HG03571 (cell line): ENCODE results near the gene RNF225.
"Not testable (repeated sequence)": the region's sequence is repeated elsewhere in the genome, so short reads cannot be mapped to it uniquely, and the experiment has no call there.

ENCODE experiments used
- ATAC-seq: cut with Tn5 transposase; IDR thresholded peaks from one replicate; pipeline ENCODE4 v1.9.1; 2021; ENCODE audit not compliant: unreplicated experiment

RNF225 gene

GRCh38 chr19:58395220-58395978, at the start of gene RNF225:
RNF225 (plus strand) TSS chr19:58395656; CDS start chr19:58396090, 434 bp downstream.
- no peak for ATAC-seq

DNA sequence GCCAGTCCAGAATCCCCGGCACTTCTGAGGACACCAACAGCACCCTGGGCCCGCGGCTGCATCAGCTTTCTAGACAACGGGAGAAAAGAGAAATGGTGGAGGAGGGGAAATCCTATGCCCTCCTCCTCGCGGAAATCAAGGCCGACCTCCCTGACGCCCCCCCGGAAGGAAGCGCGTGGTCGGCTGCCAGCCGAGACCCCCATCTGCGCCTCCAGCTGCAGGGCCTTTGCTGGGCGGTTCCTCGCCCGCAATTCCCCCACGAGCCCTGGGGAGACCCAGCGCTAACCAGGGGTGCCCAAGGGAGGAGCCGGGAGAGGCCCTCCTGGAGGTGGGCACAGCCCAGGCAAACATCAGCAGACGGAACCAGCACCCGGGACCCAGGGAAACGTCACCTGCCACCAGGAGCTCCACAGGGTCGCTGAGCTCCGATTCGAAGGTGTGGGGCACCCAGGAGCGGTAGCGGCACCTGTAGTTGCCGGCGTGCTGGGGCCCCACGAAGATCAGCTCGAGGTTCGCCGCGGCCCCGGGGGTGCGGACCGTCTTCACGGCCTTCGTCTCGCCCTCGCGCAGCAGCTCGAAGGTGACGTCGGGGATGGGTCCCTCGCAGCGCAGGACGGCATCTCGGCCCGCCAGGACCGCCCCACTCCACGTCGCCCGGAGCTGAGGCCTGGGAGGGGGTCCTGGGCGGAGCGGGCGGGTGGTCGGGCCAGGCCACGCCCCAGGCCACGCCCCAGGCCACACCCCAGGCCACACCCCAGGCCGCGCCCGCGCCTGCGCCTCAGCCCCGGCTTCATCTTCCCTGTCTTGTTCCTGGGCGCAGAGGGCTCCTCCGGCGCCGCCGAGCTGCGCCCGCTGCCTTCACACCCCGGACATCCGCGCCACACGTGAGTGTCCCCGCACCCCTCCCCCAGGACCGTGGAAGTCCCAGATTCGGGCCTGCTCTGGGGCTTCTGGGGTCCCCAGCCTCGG, 48.2 kb upstream of the RNF225 start:
- ATAC-seq, result peak; percentile 71

DNA sequence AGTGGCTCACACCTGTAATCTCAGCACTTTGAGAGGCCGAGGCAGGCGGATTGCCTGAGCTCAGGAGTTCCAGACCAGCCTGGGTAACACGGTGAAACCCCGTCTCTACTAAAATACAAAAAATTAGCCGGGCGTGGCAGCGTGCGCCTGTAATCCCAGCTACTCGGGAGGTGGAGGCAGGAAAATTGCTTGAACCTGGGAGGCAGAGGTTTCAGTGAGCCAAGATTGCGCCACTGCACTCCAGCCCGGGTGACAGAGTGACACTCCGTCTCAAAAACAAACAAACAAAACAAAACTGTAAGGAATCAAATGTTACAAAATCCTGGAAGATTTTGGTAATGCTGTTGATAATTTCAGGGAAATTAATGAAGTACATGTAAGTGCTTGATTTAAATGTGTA, 47.4 kb upstream of the RNF225 start:
- not testable (repeated sequence) for ATAC-seq

DNA sequence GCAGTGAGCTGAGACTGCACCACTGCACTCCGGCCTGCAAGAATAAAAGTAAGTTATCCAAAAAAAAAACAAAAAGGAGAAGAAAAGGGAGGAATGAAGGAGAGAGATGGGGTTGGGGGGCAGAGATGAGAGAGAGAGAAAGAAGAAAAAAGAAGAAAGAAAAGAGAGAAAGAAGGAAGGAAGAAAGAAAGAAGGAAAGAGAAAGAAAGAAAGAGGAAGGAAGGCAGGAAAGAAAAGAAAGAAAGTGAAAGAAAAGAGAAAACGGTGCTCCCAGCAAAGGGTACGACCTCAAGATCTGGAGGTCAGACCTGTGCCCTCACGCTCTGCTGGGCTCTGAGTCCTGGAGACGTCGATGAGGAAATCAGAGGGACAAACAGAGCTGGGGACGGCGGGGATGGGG, 45.9 kb upstream of the RNF225 start:
- no peak for ATAC-seq

GRCh38 chr19:58350001-58350861, 45.2 kb upstream of the RNF225 start:
- no peak for ATAC-seq

DNA sequence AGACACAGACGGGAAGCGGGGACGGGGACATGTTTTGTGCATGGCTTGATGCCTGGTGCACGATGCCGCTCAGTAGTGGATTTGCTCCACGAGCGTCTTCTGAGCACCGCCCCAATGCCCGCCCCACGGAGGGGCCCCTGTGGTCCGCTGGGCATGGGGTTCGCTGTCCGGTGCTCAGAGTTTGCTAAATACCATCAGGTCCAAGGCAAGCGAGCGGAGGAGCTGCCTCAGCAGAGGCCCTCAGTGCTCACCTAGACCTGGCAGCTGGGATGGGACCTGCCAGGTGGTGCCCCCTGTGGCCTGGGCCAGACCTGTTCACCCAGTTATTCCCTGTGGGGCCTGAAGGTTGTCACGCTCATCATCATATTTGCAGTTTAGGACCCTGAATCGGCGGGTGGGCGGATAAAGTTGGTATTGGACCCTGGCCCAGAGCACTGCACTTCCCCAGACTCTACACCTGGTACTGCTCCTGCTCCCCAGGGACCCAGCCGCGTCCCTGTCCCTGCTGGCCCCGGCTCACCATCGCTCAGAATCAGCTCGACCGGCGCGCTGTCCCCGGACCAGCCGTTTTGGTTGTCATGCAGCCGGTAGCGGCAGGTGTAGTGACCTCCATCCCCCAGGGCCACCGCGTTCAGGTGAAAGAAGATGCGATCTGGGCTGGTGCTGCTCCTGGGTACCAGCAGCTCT, 44.4 kb upstream of the RNF225 start:
- no peak for ATAC-seq

- no peak for ATAC-seq
Measured at GRCh38 chr19:58351558-58351878, 43.9 kb upstream of the RNF225 start.

DNA sequence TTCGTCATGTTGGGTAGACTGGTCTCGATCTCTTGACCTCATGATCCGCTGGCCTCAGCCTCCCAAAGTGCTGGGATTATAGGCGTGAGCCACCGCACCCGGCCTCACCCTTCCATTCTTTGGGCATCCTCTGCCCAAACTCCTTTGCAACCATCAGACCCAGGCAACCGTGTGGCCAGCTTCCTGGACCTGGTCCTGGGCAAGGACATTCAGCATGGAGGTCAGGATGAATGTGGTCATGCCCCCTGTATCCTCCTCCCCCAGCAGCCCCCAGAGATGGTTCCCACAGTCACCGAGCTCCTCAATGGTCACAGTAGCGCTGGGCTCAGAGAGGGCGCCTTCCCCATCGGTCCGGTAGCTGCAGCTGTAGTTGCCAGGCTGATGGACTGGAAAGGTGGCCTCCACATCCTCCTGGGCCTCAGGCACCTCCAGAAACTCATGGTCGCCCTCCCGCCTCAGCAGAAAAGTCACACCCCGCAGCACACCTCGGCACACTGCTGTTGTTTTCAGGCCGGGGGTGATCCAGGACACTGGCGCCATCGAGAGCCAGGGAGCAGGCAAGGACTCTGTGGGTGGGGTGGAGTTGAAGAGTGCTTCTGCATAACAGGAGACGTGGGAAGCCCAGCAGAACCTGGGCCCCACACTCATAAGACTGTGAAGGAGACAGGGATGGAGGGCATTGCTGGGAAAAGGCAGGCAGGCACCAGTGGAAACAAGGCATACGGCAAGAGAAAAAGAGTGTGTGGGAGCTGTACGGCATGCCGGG, 43.3 kb upstream of the RNF225 start:
- ATAC-seq, result no peak

- ATAC-seq, result no peak
Measured at GRCh38 chr19:58352760-58353671, 42.4 kb upstream of the RNF225 start, which contains the start of gene A1BG. A1BG (minus strand) TSS chr19:58353492; CDS start chr19:58353437, 55 bp downstream.

GRCh38 chr19:58353717-58354477, 41.6 kb upstream of the RNF225 start:
- ATAC-seq, result no peak

DNA sequence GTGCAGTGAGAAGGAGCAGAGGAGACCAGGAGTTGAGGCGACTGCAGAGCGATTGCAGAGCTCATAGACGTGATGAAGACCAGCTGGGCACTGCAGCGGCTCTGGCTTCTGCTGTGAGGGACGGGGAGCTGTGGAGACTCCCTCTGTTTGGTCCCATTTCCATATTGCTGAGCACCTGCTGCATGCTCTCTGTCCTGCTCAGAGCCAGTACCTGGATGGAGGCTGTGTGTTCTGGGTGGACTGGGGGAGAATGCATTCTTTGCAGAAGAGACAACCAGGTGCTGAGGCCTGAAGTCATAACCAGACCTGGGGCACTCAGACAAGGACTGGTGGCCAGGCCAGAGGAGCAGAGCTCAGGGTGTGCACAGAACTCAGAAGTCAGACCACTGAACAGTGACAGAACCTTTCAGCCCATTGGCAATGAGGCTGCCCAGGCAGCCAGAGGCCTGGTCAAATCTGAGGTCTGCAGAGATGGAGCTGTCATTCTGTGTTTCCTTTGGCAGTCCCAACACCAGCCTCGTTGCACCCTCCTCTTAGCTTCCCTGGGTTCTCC, 40.9 kb upstream of the RNF225 start:
- ATAC-seq, result no peak

GRCh38 chr19:58355215-58355796, 40.1 kb upstream of the RNF225 start:
- ATAC-seq, result no peak

- ATAC-seq, result no peak
Measured at GRCh38 chr19:58355908-58356765, 39.3 kb upstream of the RNF225 start.

DNA sequence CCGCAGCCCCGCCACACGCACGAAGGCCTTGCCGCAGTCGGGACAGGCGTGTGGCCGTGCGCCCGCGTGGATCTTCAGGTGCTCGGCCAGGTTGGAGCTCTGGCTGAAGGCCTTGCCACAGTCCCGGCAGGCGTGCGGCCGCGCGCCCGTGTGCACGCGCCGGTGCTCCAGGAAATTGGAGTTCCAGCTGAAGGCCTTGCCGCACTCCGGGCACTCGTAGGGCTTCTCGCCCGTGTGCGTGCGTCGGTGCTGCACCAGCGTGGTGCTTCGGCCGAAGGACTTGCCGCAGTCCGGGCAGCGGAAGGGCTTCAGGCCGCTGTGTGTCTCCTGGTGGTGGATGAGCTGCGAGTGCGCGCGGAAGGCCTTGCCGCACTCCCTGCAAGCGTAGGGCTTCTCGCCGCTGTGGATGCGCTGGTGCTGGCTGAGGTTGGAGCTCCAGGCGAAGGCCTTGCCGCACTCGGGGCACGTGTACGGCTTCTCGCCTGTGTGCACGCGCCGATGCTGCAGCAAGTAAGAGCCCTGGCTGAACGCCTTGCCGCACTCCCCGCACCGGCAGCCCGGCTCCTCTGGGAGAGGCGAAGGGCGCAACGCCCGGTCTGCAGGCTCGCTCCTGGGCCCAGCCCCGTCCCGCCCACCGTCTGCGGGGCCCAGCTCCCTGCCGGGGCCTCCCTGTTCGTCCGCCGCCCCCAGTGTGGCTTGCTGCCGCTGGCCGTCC, 38.5 kb upstream of the RNF225 start:
- ATAC-seq, result no peak

GRCh38 chr19:58357481-58358145, 37.8 kb upstream of the RNF225 start:
- no peak for ATAC-seq
